ENCODE results near the gene LRPPRC.

Gene LRPPRC

GRCh38 chr2:43889416-43889815, 106.4 kb downstream of the LRPPRC start:
- Histone ChIP-seq H3K36me3 (ENCODE audit: low read depth) (peaks cover 76% of the 10 kb centered on the region), H3K9me3 (ENCODE audit: severe bottlenecking) (no peaks in the 10 kb centered on the region), H3K27me3 (ENCODE audit: insufficient read depth, poor library complexity, severe bottlenecking) (no peaks in the 10 kb centered on the region), H3K4me1 (ENCODE audit: insufficient read depth, poor library complexity, severe bottlenecking) (no peaks in the 10 kb centered on the region), H3K27ac (ENCODE audit: poor library complexity, severe bottlenecking) (no peak overlapping the region), H3K4me3 (ENCODE audit: severe bottlenecking) (no peak overlapping the region)
- TF ChIP-seq, protein P1, sequence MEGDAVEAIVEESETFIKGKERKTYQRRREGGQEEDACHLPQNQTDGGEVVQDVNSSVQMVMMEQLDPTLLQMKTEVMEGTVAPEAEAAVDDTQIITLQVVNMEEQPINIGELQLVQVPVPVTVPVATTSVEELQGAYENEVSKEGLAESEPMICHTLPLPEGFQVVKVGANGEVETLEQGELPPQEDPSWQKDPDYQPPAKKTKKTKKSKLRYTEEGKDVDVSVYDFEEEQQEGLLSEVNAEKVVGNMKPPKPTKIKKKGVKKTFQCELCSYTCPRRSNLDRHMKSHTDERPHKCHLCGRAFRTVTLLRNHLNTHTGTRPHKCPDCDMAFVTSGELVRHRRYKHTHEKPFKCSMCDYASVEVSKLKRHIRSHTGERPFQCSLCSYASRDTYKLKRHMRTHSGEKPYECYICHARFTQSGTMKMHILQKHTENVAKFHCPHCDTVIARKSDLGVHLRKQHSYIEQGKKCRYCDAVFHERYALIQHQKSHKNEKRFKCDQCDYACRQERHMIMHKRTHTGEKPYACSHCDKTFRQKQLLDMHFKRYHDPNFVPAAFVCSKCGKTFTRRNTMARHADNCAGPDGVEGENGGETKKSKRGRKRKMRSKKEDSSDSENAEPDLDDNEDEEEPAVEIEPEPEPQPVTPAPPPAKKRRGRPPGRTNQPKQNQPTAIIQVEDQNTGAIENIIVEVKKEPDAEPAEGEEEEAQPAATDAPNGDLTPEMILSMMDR (IDR thresholded peaks at IDR 0.05; ENCODE audit: poor library complexity, severe bottlenecking), result no peak
- no peak for ATAC-seq (ENCODE audit: low read depth)
- no peak for DNase-seq (ENCODE audit: low spot score)

DNA sequence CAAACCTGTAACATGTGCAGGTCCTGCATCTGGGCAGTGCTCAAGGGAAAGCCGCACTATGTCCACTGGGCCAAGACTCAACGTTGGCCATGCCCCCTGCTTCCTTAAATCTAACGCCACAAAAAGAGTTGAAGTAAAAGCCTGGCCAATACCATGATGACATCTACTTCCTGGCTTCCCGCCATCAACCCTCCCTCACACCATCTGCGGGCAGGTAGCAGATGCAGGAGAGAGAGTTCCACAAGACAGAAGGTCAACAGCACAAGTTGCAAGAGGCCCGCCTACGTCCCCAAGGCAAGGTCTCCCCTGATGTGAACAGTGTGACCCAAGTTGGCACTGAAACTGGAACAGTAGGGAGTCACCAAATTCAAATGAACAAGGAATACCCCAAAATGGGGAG, 108.6 kb downstream of the LRPPRC start:
- H3K36me3 ChIP-seq (ENCODE audit: low read depth), result peaks cover 54% of the 10 kb centered on the region
- no peak for DNase-seq (ENCODE audit: low spot score)
- TF ChIP-seq, protein P1 (IDR thresholded peaks at IDR 0.05; ENCODE audit: poor library complexity, severe bottlenecking), result no peak

GRCh38 chr2:43885132-43885632, 110.6 kb downstream of the LRPPRC start:
- TF ChIP-seq, protein P1 (IDR thresholded peaks at IDR 0.05; ENCODE audit: poor library complexity, severe bottlenecking), result no peak
- Histone ChIP-seq H3K9me3 (ENCODE audit: severe bottlenecking) (no peaks in the 10 kb centered on the region), H3K4me1 (ENCODE audit: insufficient read depth, poor library complexity, severe bottlenecking) (no peaks in the 10 kb centered on the region), H3K36me3 (ENCODE audit: low read depth) (peaks cover 34% of the 10 kb centered on the region), H3K27me3 (ENCODE audit: insufficient read depth, poor library complexity, severe bottlenecking) (no peaks in the 10 kb centered on the region), H3K4me3 (ENCODE audit: severe bottlenecking) (no peak overlapping the region), H3K27ac (ENCODE audit: poor library complexity, severe bottlenecking) (no peak overlapping the region)
- ATAC-seq (ENCODE audit: low read depth) (no peak), DNase-seq (ENCODE audit: low spot score) (no peak)

More for the DNA sequence above, 108.6 kb downstream of the LRPPRC start:
- no peak for ATAC-seq (ENCODE audit: low read depth)
- Histone ChIP-seq H3K4me3 (ENCODE audit: severe bottlenecking) (no peak overlapping the region), H3K27me3 (ENCODE audit: insufficient read depth, poor library complexity, severe bottlenecking) (no peaks in the 10 kb centered on the region), H3K27ac (ENCODE audit: poor library complexity, severe bottlenecking) (no peak overlapping the region), H3K4me1 (ENCODE audit: insufficient read depth, poor library complexity, severe bottlenecking) (no peaks in the 10 kb centered on the region), H3K9me3 (ENCODE audit: severe bottlenecking) (no peaks in the 10 kb centered on the region)

DNA sequence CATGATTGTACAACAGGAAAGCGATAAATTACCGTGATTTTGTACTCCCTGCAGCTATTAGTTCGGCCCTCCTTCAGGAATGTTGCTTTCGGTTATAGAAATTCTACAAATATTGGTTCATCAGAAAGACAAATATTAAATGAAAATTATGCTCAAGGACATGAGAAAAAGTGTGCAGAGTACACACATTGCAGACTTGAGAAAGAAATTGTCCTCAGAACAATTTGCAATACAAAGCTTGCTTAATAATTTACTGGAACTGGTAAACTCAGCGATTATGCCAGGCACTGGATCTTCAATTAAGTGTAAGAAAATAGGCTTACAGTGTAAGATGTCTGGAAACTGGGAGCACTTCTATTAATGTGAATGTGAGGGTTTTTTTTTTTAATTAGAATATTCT, 111.1 kb downstream of the LRPPRC start:
- H3K27me3 ChIP-seq (ENCODE audit: insufficient read depth, poor library complexity, severe bottlenecking), result no peaks in the 10 kb centered on the region
- peaks cover 29% of the 10 kb centered on the region for H3K36me3 ChIP-seq (ENCODE audit: low read depth)
- ATAC-seq (ENCODE audit: low read depth) (no peak), DNase-seq (ENCODE audit: low spot score) (no peak)
- no peaks in the 10 kb centered on the region for H3K4me1 ChIP-seq (ENCODE audit: insufficient read depth, poor library complexity, severe bottlenecking)
- H3K27ac ChIP-seq (ENCODE audit: poor library complexity, severe bottlenecking), result no peak overlapping the region
- H3K4me3 ChIP-seq (ENCODE audit: severe bottlenecking), result no peak overlapping the region
- no peaks in the 10 kb centered on the region for H3K9me3 ChIP-seq (ENCODE audit: severe bottlenecking)
- TF ChIP-seq, protein P1 (IDR thresholded peaks at IDR 0.05; ENCODE audit: poor library complexity, severe bottlenecking), result no peak

GRCh38 chr2:43882312-43882711, 113.5 kb downstream of the LRPPRC start:
- H3K9me3 ChIP-seq (ENCODE audit: severe bottlenecking), result no peaks in the 10 kb centered on the region
- ATAC-seq (ENCODE audit: low read depth) (no peak), DNase-seq (ENCODE audit: low spot score) (no peak)
- H3K4me1 ChIP-seq (ENCODE audit: insufficient read depth, poor library complexity, severe bottlenecking), result no peaks in the 10 kb centered on the region
- H3K4me3 ChIP-seq (ENCODE audit: severe bottlenecking), result no peak overlapping the region
- H3K27ac ChIP-seq (ENCODE audit: poor library complexity, severe bottlenecking), result no peak overlapping the region
- H3K27me3 ChIP-seq (ENCODE audit: insufficient read depth, poor library complexity, severe bottlenecking), result no peaks in the 10 kb centered on the region
- peaks cover 9% of the 10 kb centered on the region for H3K36me3 ChIP-seq (ENCODE audit: low read depth)
- TF ChIP-seq, protein P1 (IDR thresholded peaks at IDR 0.05; ENCODE audit: poor library complexity, severe bottlenecking), result no peak
